Measurements from ENCODE around the gene VIL1. TPM values are rescaled to one million over a fixed set of nuclear protein-coding genes. Genes with fewer than 3 reads are reported as not detected.

The VIL1 gene
- total RNA-seq, 1 experiment from 2014 or later, result 3.0 TPM

DNA sequence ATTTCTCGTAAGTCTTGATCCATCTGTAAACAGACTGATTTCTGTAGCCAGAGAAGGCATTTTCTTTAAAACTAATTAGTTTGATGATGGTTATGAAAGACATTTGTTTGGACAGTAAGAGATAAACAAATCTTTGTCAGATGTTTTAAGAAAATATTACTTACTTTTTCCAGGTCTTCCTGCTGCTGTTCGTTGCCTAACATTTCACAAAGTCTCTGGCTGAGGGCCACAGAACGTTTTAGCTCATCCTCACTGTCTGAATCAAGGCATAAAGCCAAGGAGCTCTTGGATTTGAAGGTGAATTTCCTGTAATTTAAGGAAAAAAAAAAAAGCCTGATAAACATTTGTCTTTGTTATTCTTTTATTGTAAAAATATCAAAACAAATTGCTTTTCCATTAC is 57.8 kb downstream of the VIL1 start:
- no peak for TF ChIP-seq EMX1 (CRISPR knock-in tag; IDR thresholded peaks at IDR 0.05)
- TF ChIP-seq FOXP1 (CRISPR knock-in tag; IDR thresholded peaks at IDR 0.05; ENCODE audit: borderline replicate concordance), result no peak
- no peak for TF ChIP-seq MYBL2 (CRISPR knock-in tag; IDR thresholded peaks at IDR 0.05)
- ChIA-PET POLR2A (interaction anchor here (0.6 to 0.7 kb wide), 2 partner anchors 58 to 150 kb away, joined by 3 read pairs; partner anchors contain the start of gene VIL1), CTCF (no interaction called here)
- peak overlapping the region; percentile 49; the same call in 1 of the 2 replicates for H3K27ac Mint-ChIP-seq
- no peaks in the 10 kb centered on the region for H3K27me3 Mint-ChIP-seq (ENCODE audit: low read depth)
- no peaks in the 10 kb centered on the region for H3K4me1 Mint-ChIP-seq
- H3K36me3 Mint-ChIP-seq, result peaks cover 38% of the 10 kb centered on the region
- H3K4me3 Mint-ChIP-seq, result no peak overlapping the region
- ATAC-seq (no peak), DNase-seq (ENCODE audit: low spot score) (no peak)
- H3K9me3 Mint-ChIP-seq, result no peaks in the 10 kb centered on the region

DNA sequence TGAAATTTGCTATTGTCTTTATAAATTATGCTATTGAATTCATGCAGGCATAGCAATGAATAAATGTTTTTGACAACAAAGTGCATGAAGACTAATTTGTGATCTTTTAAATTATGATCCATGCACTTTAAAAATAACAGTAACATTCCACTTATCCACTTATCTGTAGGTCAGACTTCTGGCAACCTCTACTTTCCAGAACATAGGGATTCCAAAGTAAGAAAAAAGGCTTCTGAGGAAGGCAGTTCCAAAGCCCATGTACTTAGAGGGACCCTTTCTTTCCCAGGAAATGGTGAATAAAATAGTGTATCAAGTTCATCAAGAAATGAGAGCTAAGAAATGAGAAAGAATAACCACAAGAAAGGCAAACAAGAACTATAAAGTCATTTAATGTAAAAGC is 58.3 kb downstream of the VIL1 start:
- Mint-ChIP-seq H3K4me3 (no peak overlapping the region), H3K27ac (no peak overlapping the region), H3K4me1 (no peaks in the 10 kb centered on the region), H3K27me3 (ENCODE audit: low read depth) (no peaks in the 10 kb centered on the region), H3K36me3 (peaks cover 39% of the 10 kb centered on the region), H3K9me3 (no peaks in the 10 kb centered on the region)
- no peak for DNase-seq (ENCODE audit: low spot score)
- TF ChIP-seq MXD4 (CRISPR knock-in tag; IDR thresholded peaks at IDR 0.05; ENCODE audit: borderline replicate concordance) (no peak), PRRX2 (CRISPR knock-in tag; IDR thresholded peaks at IDR 0.05) (no peak), ELF4 (CRISPR knock-in tag; IDR thresholded peaks at IDR 0.05; ENCODE audit: low read depth) (no peak), TCF7 (CRISPR knock-in tag; IDR thresholded peaks at IDR 0.05; ENCODE audit: low read depth) (no peak), NFYB (CRISPR knock-in tag; conservative IDR thresholded peaks at IDR 0.05; ENCODE audit: low read depth) (no peak), ESRRA (CRISPR knock-in tag; IDR thresholded peaks at IDR 0.05; ENCODE audit: borderline replicate concordance) (no peak), FOXJ3 (CRISPR knock-in tag; IDR thresholded peaks at IDR 0.05; ENCODE audit: borderline replicate concordance) (no peak), SOX15 (CRISPR knock-in tag; IDR thresholded peaks at IDR 0.05) (no peak), ATF1 (CRISPR knock-in tag; IDR thresholded peaks at IDR 0.05) (no peak), ZBTB21 (CRISPR knock-in tag; IDR thresholded peaks at IDR 0.05; ENCODE audit: borderline replicate concordance) (no peak), TP53 (CRISPR knock-in tag; IDR thresholded peaks at IDR 0.05) (no peak), MYBL2 (CRISPR knock-in tag; IDR thresholded peaks at IDR 0.05) (no peak)
- TF ChIP-seq, protein P1, sequence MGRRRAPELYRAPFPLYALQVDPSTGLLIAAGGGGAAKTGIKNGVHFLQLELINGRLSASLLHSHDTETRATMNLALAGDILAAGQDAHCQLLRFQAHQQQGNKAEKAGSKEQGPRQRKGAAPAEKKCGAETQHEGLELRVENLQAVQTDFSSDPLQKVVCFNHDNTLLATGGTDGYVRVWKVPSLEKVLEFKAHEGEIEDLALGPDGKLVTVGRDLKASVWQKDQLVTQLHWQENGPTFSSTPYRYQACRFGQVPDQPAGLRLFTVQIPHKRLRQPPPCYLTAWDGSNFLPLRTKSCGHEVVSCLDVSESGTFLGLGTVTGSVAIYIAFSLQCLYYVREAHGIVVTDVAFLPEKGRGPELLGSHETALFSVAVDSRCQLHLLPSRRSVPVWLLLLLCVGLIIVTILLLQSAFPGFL (CRISPR knock-in tag; IDR thresholded peaks at IDR 0.05; ENCODE audit: borderline replicate concordance), result no peak
- TF ChIP-seq, protein P2, sequence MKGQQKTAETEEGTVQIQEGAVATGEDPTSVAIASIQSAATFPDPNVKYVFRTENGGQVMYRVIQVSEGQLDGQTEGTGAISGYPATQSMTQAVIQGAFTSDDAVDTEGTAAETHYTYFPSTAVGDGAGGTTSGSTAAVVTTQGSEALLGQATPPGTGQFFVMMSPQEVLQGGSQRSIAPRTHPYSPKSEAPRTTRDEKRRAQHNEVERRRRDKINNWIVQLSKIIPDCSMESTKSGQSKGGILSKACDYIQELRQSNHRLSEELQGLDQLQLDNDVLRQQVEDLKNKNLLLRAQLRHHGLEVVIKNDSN (CRISPR knock-in tag; IDR thresholded peaks at IDR 0.05), result no peak
- TF ChIP-seq, protein P3, sequence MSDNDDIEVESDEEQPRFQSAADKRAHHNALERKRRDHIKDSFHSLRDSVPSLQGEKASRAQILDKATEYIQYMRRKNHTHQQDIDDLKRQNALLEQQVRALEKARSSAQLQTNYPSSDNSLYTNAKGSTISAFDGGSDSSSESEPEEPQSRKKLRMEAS (CRISPR knock-in tag; IDR thresholded peaks at IDR 0.05), result no peak
- TF ChIP-seq, protein P4, sequence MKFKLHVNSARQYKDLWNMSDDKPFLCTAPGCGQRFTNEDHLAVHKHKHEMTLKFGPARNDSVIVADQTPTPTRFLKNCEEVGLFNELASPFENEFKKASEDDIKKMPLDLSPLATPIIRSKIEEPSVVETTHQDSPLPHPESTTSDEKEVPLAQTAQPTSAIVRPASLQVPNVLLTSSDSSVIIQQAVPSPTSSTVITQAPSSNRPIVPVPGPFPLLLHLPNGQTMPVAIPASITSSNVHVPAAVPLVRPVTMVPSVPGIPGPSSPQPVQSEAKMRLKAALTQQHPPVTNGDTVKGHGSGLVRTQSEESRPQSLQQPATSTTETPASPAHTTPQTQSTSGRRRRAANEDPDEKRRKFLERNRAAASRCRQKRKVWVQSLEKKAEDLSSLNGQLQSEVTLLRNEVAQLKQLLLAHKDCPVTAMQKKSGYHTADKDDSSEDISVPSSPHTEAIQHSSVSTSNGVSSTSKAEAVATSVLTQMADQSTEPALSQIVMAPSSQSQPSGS (CRISPR knock-in tag; IDR thresholded peaks at IDR 0.05; ENCODE audit: borderline replicate concordance, low read depth), result no peak
- TF ChIP-seq, protein P5, sequence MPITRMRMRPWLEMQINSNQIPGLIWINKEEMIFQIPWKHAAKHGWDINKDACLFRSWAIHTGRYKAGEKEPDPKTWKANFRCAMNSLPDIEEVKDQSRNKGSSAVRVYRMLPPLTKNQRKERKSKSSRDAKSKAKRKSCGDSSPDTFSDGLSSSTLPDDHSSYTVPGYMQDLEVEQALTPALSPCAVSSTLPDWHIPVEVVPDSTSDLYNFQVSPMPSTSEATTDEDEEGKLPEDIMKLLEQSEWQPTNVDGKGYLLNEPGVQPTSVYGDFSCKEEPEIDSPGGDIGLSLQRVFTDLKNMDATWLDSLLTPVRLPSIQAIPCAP (CRISPR knock-in tag; IDR thresholded peaks at IDR 0.05), result no peak
- TF ChIP-seq, protein P6, sequence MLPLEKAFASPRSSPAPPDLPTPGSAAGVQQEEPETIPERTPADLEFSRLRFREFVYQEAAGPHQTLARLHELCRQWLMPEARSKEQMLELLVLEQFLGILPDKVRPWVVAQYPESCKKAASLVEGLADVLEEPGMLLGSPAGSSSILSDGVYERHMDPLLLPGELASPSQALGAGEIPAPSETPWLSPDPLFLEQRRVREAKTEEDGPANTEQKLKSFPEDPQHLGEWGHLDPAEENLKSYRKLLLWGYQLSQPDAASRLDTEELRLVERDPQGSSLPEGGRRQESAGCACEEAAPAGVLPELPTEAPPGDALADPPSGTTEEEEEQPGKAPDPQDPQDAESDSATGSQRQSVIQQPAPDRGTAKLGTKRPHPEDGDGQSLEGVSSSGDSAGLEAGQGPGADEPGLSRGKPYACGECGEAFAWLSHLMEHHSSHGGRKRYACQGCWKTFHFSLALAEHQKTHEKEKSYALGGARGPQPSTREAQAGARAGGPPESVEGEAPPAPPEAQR (CRISPR knock-in tag; IDR thresholded peaks at IDR 0.05), result no peak
- TF ChIP-seq, protein P7, sequence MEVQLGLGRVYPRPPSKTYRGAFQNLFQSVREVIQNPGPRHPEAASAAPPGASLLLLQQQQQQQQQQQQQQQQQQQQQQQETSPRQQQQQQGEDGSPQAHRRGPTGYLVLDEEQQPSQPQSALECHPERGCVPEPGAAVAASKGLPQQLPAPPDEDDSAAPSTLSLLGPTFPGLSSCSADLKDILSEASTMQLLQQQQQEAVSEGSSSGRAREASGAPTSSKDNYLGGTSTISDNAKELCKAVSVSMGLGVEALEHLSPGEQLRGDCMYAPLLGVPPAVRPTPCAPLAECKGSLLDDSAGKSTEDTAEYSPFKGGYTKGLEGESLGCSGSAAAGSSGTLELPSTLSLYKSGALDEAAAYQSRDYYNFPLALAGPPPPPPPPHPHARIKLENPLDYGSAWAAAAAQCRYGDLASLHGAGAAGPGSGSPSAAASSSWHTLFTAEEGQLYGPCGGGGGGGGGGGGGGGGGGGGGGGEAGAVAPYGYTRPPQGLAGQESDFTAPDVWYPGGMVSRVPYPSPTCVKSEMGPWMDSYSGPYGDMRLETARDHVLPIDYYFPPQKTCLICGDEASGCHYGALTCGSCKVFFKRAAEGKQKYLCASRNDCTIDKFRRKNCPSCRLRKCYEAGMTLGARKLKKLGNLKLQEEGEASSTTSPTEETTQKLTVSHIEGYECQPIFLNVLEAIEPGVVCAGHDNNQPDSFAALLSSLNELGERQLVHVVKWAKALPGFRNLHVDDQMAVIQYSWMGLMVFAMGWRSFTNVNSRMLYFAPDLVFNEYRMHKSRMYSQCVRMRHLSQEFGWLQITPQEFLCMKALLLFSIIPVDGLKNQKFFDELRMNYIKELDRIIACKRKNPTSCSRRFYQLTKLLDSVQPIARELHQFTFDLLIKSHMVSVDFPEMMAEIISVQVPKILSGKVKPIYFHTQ (CRISPR knock-in tag; IDR thresholded peaks at IDR 0.05), result no peak
- ChIA-PET CTCF (interaction anchor here (0.5 kb wide), 1 partner anchor 66 kb away, joined by 3 read pairs; no protein-coding TSS in a partner anchor), POLR2A (no interaction called here)
- ATAC-seq, result no peak
